ENCODE data around the gene EIF2B2.

DNA sequence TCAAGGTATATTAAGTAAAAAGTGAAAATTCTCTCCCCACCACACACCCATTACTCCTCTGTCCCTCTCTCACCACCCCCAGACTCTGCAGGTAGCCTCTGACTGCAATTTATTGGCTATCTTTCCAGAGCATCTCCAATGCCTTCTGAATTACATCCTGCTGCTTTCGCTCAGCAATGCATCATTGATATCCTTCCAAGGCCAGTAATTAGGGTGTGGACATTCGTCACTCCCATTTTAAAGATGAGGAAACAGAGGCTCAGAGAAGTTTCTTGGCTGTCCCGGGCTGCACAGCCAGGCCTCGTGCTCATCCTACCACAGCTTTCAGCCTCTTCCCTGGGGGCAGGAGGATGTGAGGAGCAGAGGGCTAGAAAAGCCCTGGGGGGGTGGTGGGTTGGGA is 23.7 kb upstream of the EIF2B2 start:
- TF ChIP-seq, protein P1, sequence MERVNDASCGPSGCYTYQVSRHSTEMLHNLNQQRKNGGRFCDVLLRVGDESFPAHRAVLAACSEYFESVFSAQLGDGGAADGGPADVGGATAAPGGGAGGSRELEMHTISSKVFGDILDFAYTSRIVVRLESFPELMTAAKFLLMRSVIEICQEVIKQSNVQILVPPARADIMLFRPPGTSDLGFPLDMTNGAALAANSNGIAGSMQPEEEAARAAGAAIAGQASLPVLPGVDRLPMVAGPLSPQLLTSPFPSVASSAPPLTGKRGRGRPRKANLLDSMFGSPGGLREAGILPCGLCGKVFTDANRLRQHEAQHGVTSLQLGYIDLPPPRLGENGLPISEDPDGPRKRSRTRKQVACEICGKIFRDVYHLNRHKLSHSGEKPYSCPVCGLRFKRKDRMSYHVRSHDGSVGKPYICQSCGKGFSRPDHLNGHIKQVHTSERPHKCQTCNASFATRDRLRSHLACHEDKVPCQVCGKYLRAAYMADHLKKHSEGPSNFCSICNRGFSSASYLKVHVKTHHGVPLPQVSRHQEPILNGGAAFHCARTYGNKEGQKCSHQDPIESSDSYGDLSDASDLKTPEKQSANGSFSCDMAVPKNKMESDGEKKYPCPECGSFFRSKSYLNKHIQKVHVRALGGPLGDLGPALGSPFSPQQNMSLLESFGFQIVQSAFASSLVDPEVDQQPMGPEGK (CRISPR knock-in tag; IDR thresholded peaks at IDR 0.05; ENCODE audit: borderline replicate concordance): no peak
- TF ChIP-seq ISL1 (CRISPR knock-in tag; IDR thresholded peaks at IDR 0.05): no peak
- no peak for TF ChIP-seq ARNTL (CRISPR knock-in tag; IDR thresholded peaks at IDR 0.05; ENCODE audit: borderline replicate concordance, low read depth)
- no peak for TF ChIP-seq RARB (CRISPR knock-in tag; IDR thresholded peaks at IDR 0.05)
- TF ChIP-seq ZC3H10 (CRISPR knock-in tag; IDR thresholded peaks at IDR 0.05): no peak
- TF ChIP-seq, protein P2, sequence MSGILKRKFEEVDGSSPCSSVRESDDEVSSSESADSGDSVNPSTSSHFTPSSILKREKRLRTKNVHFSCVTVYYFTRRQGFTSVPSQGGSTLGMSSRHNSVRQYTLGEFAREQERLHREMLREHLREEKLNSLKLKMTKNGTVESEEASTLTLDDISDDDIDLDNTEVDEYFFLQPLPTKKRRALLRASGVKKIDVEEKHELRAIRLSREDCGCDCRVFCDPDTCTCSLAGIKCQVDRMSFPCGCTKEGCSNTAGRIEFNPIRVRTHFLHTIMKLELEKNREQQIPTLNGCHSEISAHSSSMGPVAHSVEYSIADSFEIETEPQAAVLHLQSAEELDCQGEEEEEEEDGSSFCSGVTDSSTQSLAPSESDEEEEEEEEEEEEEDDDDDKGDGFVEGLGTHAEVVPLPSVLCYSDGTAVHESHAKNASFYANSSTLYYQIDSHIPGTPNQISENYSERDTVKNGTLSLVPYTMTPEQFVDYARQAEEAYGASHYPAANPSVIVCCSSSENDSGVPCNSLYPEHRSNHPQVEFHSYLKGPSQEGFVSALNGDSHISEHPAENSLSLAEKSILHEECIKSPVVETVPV (CRISPR knock-in tag; IDR thresholded peaks at IDR 0.05): no peak
- TF ChIP-seq OSR1 (CRISPR knock-in tag; IDR thresholded peaks at IDR 0.05): no peak
- TF ChIP-seq ZFP30 (CRISPR knock-in tag; IDR thresholded peaks at IDR 0.05): no peak
- TF ChIP-seq ZFP3 (CRISPR knock-in tag; IDR thresholded peaks at IDR 0.05): no peak
- no peak for TF ChIP-seq CSDC2 (CRISPR knock-in tag; IDR thresholded peaks at IDR 0.05)
- no peak for TF ChIP-seq ZNF565 (CRISPR knock-in tag; conservative IDR thresholded peaks at IDR 0.05; ENCODE audit: low read depth)

Measured in SK-N-SH treated with all-trans-retinoic acid at 6 μM for 48 hours (cell line).